ENCODE data around the gene TRDMT1. TPM values are rescaled to one million over a fixed set of nuclear protein-coding genes. Genes with fewer than 3 reads are reported as not detected.

The TRDMT1 gene
- polyA plus RNA-seq, 1 donor from 2014 or later, result 25.4 TPM

GRCh38 chr10:17235136-17235535 lies 33.7 kb upstream of the TRDMT1 start:
- H3K4me3 ChIP-seq (ENCODE audit: low read length), result peak overlapping the region; percentile 12
- H3K4me2 ChIP-seq (ENCODE audit: low read length), result no peak overlapping the region
- peaks cover 7% of the 10 kb centered on the region for H3K36me3 ChIP-seq (ENCODE audit: insufficient read depth, low read length)
- TF ChIP-seq CTCF (IDR thresholded peaks at IDR 0.05; ENCODE audit: poor library complexity, severe bottlenecking) (peak; percentile 18), EP300 (conservative IDR thresholded peaks at IDR 0.05; ENCODE audit: poor library complexity, severe bottlenecking) (no peak)
- H3F3A ChIP-seq (ENCODE audit: insufficient read depth, low read length, poor library complexity, severe bottlenecking), result no peaks in the 10 kb centered on the region
- H3K9me3 ChIP-seq (ENCODE audit: low read length), result no peaks in the 10 kb centered on the region
- peaks cover 28% of the 10 kb centered on the region for H3K79me2 ChIP-seq (replicated peaks; ENCODE audit: insufficient read depth, low read length)
- no peak overlapping the region for H2AFZ ChIP-seq (ENCODE audit: low read depth, low read length)
- H3K9ac ChIP-seq (ENCODE audit: low read length), result no peak overlapping the region
- no peaks in the 10 kb centered on the region for H3K9me2 ChIP-seq (ENCODE audit: insufficient read depth, low read length)
- H3K27me3 ChIP-seq (ENCODE audit: insufficient read depth, low read depth, low read length), result no peaks in the 10 kb centered on the region
- H3K27ac ChIP-seq (ENCODE audit: low read length), result no peak overlapping the region
- H4K20me1 ChIP-seq (ENCODE audit: insufficient read depth), result no peaks in the 10 kb centered on the region

GRCh38 chr10:17234431-17234945 lies 33.0 kb upstream of the TRDMT1 start:
- H3K4me3 ChIP-seq (ENCODE audit: low read length), result no peak overlapping the region
- peaks cover 7% of the 10 kb centered on the region for H3K36me3 ChIP-seq (ENCODE audit: insufficient read depth, low read length)
- peaks cover 34% of the 10 kb centered on the region for H3K79me2 ChIP-seq (replicated peaks; ENCODE audit: insufficient read depth, low read length)
- TF ChIP-seq TAF1 (IDR thresholded peaks at IDR 0.05; ENCODE audit: low read depth), result no peak
- TF ChIP-seq POLR2AphosphoS5 (IDR thresholded peaks at IDR 0.05), result no peak
- no peak for TF ChIP-seq SMC3 (conservative IDR thresholded peaks at IDR 0.05; ENCODE audit: poor library complexity)
- TF ChIP-seq EZH2 (IDR thresholded peaks at IDR 0.05; ENCODE audit: borderline replicate concordance, insufficient read depth, low read length, poor library complexity, severe bottlenecking), result no peak
- TF ChIP-seq EP300 (conservative IDR thresholded peaks at IDR 0.05; ENCODE audit: poor library complexity, severe bottlenecking), result no peak
- no peak for TF ChIP-seq CTCF (IDR thresholded peaks at IDR 0.05; ENCODE audit: poor library complexity, severe bottlenecking)
- H4K20me1 ChIP-seq (ENCODE audit: insufficient read depth), result no peaks in the 10 kb centered on the region
- H3K4me2 ChIP-seq (ENCODE audit: low read length), result no peak overlapping the region
- no peaks in the 10 kb centered on the region for H3K9me2 ChIP-seq (ENCODE audit: insufficient read depth, low read length)
- no peak overlapping the region for H3K27ac ChIP-seq (ENCODE audit: low read length)
- H2AFZ ChIP-seq (ENCODE audit: low read depth, low read length), result no peak overlapping the region
- H3K27me3 ChIP-seq (ENCODE audit: insufficient read depth, low read depth, low read length), result no peaks in the 10 kb centered on the region
- H3K9me3 ChIP-seq (ENCODE audit: low read length), result no peaks in the 10 kb centered on the region
- H3F3A ChIP-seq (ENCODE audit: insufficient read depth, low read length, poor library complexity, severe bottlenecking), result no peaks in the 10 kb centered on the region
- H3K9ac ChIP-seq (ENCODE audit: low read length), result no peak overlapping the region

GRCh38 chr10:17233286-17233991 lies 32.0 kb upstream of the TRDMT1 start:
- no peaks in the 10 kb centered on the region for H3K27me3 ChIP-seq (ENCODE audit: insufficient read depth, low read depth, low read length)
- H4K20me1 ChIP-seq (ENCODE audit: insufficient read depth), result no peaks in the 10 kb centered on the region
- H3K9ac ChIP-seq (ENCODE audit: low read length), result no peak overlapping the region
- H3K4me3 ChIP-seq (ENCODE audit: low read length), result peak overlapping the region; percentile 20
- TF ChIP-seq TAF1 (IDR thresholded peaks at IDR 0.05; ENCODE audit: low read depth), result no peak
- no peak for TF ChIP-seq SMC3 (conservative IDR thresholded peaks at IDR 0.05; ENCODE audit: poor library complexity)
- no peak for TF ChIP-seq MXI1 (conservative IDR thresholded peaks at IDR 0.05; ENCODE audit: poor library complexity, severe bottlenecking)
- TF ChIP-seq REST (IDR thresholded peaks at IDR 0.05; ENCODE audit: borderline replicate concordance), result no peak
- TF ChIP-seq POLR2AphosphoS5 (IDR thresholded peaks at IDR 0.05), result no peak
- no peak for TF ChIP-seq EP300 (conservative IDR thresholded peaks at IDR 0.05; ENCODE audit: poor library complexity, severe bottlenecking)
- TF ChIP-seq RAD21 (conservative IDR thresholded peaks at IDR 0.05), result no peak
- no peaks in the 10 kb centered on the region for H3F3A ChIP-seq (ENCODE audit: insufficient read depth, low read length, poor library complexity, severe bottlenecking)
- peaks cover 37% of the 10 kb centered on the region for H3K79me2 ChIP-seq (replicated peaks; ENCODE audit: insufficient read depth, low read length)
- H2AFZ ChIP-seq (ENCODE audit: low read depth, low read length), result no peak overlapping the region
- H3K27ac ChIP-seq (ENCODE audit: low read length), result no peak overlapping the region
- no peaks in the 10 kb centered on the region for H3K9me2 ChIP-seq (ENCODE audit: insufficient read depth, low read length)
- H3K4me2 ChIP-seq (ENCODE audit: low read length), result no peak overlapping the region
- H3K36me3 ChIP-seq (ENCODE audit: insufficient read depth, low read length), result peaks cover 7% of the 10 kb centered on the region
- no peaks in the 10 kb centered on the region for H3K9me3 ChIP-seq (ENCODE audit: low read length)
